Endothelial cell of umbilical vein (primary cell): Measurements from ENCODE around the gene TREML4. TPM values are rescaled to one million over a fixed set of nuclear protein-coding genes. Genes with fewer than 3 reads are reported as not detected.
A peak's percentile ranks its signal among the peaks of the same experiment; 100 is the strongest.

Experiments
- BruUV-seq: library from RNA; stranded (reverse); fragments of 400-500 nt; replicated peaks from 2 replicates; lab custom pipeline; 2021; lab: Mats Ljungman, UMichigan
- CTCF ChIA-PET: fragments of 300-600, 350-600 bp; sonication (Branson Sonifier 250); formaldehyde crosslinking; loops from one replicate; lab custom pipeline; 2021; ENCODE audit warnings: antibody characterized with exemption, inconsistent platforms; lab: Charles Lee
- POLR2A ChIA-PET: fragments of 300-600, 350-600 bp; sonication (Branson Sonifier 250); formaldehyde crosslinking; loops from one replicate; lab custom pipeline; 2021; ENCODE audit warnings: antibody characterized with exemption, inconsistent platforms; lab: Charles Lee
- DNase-seq: peaks from one replicate; pipeline ENCODE4 v3.0.0-alpha.2; 2011; ENCODE audit warnings: low read depth, low spot score
- FAIRE-seq: peaks from 2 replicates; lab custom pipeline; 2011; peaks lifted over from hg19 to GRCh38; lab: Jason Lieb, UNC
- H2AFZ ChIP-seq: 2 replicates; pipeline ENCODE4 v1.6.0; 2012; ENCODE audit warnings: low read depth, low read length, control low read depth, inconsistent platforms
- H3K27ac ChIP-seq: 2 replicates; pipeline ENCODE4 v1.5.1; 2011; ENCODE audit warnings: low read depth, mild to moderate bottlenecking, control low read depth, low read length, moderate library complexity; ENCODE audit not compliant: insufficient read depth
- H3K27me3 ChIP-seq, 2 experiments: 2 replicates each; pipeline versions ENCODE4 v1.6.0 to v1.6.1; 2011; ENCODE audit warnings: low read length in 2 of 2, mixed read lengths in 1 of 2; ENCODE audit not compliant: control insufficient read depth in 2 of 2, insufficient read depth in 2 of 2
- H3K36me3 ChIP-seq, 2 experiments: 2 replicates in 1 of 2; 3 replicates in 1 of 2; pipeline ENCODE4 v1.5.1; 2011; ENCODE audit warnings: low read length in 2 of 2, mild to moderate bottlenecking in 1 of 2, moderate library complexity in 1 of 2; ENCODE audit not compliant: control insufficient read depth in 2 of 2, insufficient read depth in 2 of 2; ENCODE audit errors: extremely low read depth in 1 of 2
- H3K4me1 ChIP-seq: 3 replicates; pipeline ENCODE4 v1.5.1; 2011; ENCODE audit warnings: mild to moderate bottlenecking, low read length; ENCODE audit not compliant: control insufficient read depth, insufficient read depth; ENCODE audit errors: extremely low read depth
- H3K4me2 ChIP-seq: 2 replicates; pipeline ENCODE4 v1.6.1; 2011; ENCODE audit warnings: low read length, control low read depth, mixed read lengths; ENCODE audit not compliant: insufficient read depth
- H3K4me3 ChIP-seq, 3 experiments: fragments of 200-600 bp in 1 of 3; sonication (generic), shearing (Covaris generic) in 1 of 3; replicated peaks in 1 of 3; 2 replicates each; pipeline ENCODE4 v1.5.1; 2011 to 2016; ENCODE audit warnings: control low read depth in 3 of 3, low read length in 3 of 3, mild to moderate bottlenecking in 2 of 3, inconsistent platforms in 1 of 3, low read depth in 1 of 3, moderate library complexity in 1 of 3; ENCODE audit not compliant: insufficient read depth in 1 of 3
- H3K79me2 ChIP-seq: 2 replicates; pipeline ENCODE4 v1.6.0; 2012; ENCODE audit warnings: low read length, inconsistent platforms; ENCODE audit not compliant: control insufficient read depth, insufficient read depth
- H3K9ac ChIP-seq: replicated peaks from 2 replicates; pipeline ENCODE3; 2011; ENCODE audit warnings: low read length, control low read depth; ENCODE audit not compliant: insufficient read depth; ENCODE audit errors: extremely low read depth
- H3K9me1 ChIP-seq: replicated peaks from 3 replicates; pipeline ENCODE4 v1.6.0; 2011; ENCODE audit warnings: mild to moderate bottlenecking, low read length; ENCODE audit not compliant: control insufficient read depth, insufficient read depth; ENCODE audit errors: extremely low read depth
- H3K9me3 ChIP-seq: replicated peaks from 2 replicates; pipeline ENCODE4 v1.5.1; 2012; ENCODE audit warnings: low read length, inconsistent platforms; ENCODE audit not compliant: control insufficient read depth, insufficient read depth
- H4K20me1 ChIP-seq: replicated peaks from 2 replicates; pipeline ENCODE3; 2011; ENCODE audit warnings: mild to moderate bottlenecking, low read length; ENCODE audit not compliant: control insufficient read depth, insufficient read depth; ENCODE audit errors: extremely low read depth
- EZH2 ChIP-seq: IDR thresholded peaks from 2 replicates; pipeline ENCODE4 v1.6.1; 2012; ENCODE audit warnings: borderline replicate concordance, low read depth, mild to moderate bottlenecking, moderate library complexity, low read length, inconsistent platforms; ENCODE audit not compliant: severe bottlenecking
- FOS ChIP-seq: IDR thresholded peaks from 2 replicates; pipeline ENCODE4 v1.6.1; 2011; ENCODE audit warnings: mild to moderate bottlenecking, low read length, moderate library complexity, borderline replicate concordance; ENCODE audit not compliant: insufficient read depth
- JUN ChIP-seq: IDR thresholded peaks from 2 replicates; pipeline ENCODE4 v1.6.1; 2011; ENCODE audit warnings: borderline replicate concordance, low read depth; ENCODE audit not compliant: insufficient read length, insufficient read depth
- MYC ChIP-seq: IDR thresholded peaks from one replicate; pipeline ENCODE4 v1.6.1; 2011; ENCODE audit warnings: mild to moderate bottlenecking, low read depth, low read length
- dilution Hi-C: fragments of 300-500 bp; cut with MboI; formaldehyde crosslinking; loops from one replicate; pipeline ENCODE4 v1.15.0; 2019; ENCODE audit warnings: low sequenced_read_pairs; ENCODE audit not compliant: extremely low pct_ligation_motif_present
- intact Hi-C: fragments of 100-400 bp; cut with micrococcal nuclease; formaldehyde crosslinking; loops from one replicate; pipeline ENCODE4 v1.10.0; 2022
- polyA plus RNA-seq, 4 experiments: library from polyadenylated mRNA; depleted of rRNA in 3 of 4; stranded (reverse) in 3 of 4; unstranded in 1 of 4; fragments of >200 nt; gene quantifications; 2 replicates each; pipeline versions ENCODE4 v1.2.1 to v1.2.3, GENCODE V29; 2011 to 2012; ENCODE audit warnings: missing spikeins in 1 of 4
- total RNA-seq: library from RNA; stranded (reverse); gene quantifications from 2 replicates; pipeline ENCODE4 v1.2.3, GENCODE V29; 2021
- TF ChIP-seq, protein P1 (sequence below), 2 donors: IDR thresholded peaks; 1 replicate in 1 of 2; 2 replicates in 1 of 2; pipeline ENCODE4 v1.5.1; 2011; ENCODE audit warnings: low read length in 2 of 2, mild to moderate bottlenecking in 2 of 2, moderate library complexity in 2 of 2, control low read depth in 1 of 2, inconsistent platforms in 1 of 2, low read depth in 1 of 2; ENCODE audit not compliant: insufficient read depth in 1 of 2; ENCODE audit errors: extremely low read depth in 1 of 2

Gene TREML4
- total and polyA plus RNA-seq, 2 donors (not counting 3 experiments of a cell fraction or from before 2014, with no cell fraction given), result not detected

DNA sequence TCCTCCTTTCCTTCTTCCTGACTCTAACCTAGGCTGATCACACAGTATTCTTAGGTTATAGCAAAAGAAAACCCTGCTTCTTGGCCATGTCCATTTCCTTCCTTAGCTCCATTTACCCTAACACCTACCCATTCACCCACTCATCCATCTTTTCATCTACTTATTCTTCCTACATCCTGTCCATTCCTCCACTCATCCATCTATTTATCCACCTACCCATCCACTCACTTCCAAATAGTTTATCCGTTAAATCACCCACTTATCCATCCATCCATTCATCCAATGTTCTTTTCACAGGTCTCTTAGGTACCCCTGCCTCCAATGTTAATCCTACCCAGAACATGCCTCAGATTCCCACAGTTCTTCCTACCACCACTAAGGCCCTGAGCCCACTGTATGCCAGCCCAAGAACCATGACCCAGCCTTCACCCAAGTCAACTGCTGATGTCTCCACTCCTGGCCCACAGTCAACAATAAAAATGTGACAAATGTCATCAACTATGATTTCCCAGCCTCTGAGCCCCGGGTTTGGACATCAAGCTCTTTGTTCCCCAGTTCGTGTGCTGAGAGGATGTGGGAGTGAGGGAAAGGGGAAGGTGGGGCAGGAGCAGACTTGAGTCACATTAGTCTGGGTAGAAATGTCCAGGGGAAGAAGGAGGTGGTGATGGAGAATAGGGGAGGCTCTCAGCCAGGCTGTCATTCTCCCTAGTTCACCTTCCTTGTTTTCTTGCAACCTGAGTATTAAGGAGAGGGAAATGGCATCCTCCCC is 24.4 kb downstream of the TREML4 start:
- CTCF ChIA-PET, result interaction anchor here (1.2 kb wide), 1 partner anchor 12 kb away, joined by 3 read pairs; no protein-coding TSS in a partner anchor
- TF ChIP-seq EZH2 (no peak), FOS (no peak), JUN (no peak), MYC (no peak)
- TF ChIP-seq, protein P1, sequence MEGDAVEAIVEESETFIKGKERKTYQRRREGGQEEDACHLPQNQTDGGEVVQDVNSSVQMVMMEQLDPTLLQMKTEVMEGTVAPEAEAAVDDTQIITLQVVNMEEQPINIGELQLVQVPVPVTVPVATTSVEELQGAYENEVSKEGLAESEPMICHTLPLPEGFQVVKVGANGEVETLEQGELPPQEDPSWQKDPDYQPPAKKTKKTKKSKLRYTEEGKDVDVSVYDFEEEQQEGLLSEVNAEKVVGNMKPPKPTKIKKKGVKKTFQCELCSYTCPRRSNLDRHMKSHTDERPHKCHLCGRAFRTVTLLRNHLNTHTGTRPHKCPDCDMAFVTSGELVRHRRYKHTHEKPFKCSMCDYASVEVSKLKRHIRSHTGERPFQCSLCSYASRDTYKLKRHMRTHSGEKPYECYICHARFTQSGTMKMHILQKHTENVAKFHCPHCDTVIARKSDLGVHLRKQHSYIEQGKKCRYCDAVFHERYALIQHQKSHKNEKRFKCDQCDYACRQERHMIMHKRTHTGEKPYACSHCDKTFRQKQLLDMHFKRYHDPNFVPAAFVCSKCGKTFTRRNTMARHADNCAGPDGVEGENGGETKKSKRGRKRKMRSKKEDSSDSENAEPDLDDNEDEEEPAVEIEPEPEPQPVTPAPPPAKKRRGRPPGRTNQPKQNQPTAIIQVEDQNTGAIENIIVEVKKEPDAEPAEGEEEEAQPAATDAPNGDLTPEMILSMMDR (IDR thresholded peaks at IDR 0.05; ENCODE audit: extremely low read depth in 1 of 2, insufficient read depth in 1 of 2, low read depth in 1 of 2, low read length in 2 of 2), result no peak

More for the DNA sequence above, 24.4 kb downstream of the TREML4 start:
- Histone ChIP-seq H3K9me1 (no peaks in the 10 kb centered on the region), H3K79me2 (no peaks in the 10 kb centered on the region), H3K4me1 (no peaks in the 10 kb centered on the region), H3K27me3 (peaks cover 0 to 3% of the 10 kb centered on the region in 2 experiments), H3K4me2 (no peak overlapping the region), H3K9ac (no peak overlapping the region), H2AFZ (no peak overlapping the region), H3K4me3 (no peak overlapping the region), H4K20me1 (no peaks in the 10 kb centered on the region), H3K36me3 (no peaks in the 10 kb centered on the region), H3K9me3 (no peaks in the 10 kb centered on the region), H3K27ac (no peak overlapping the region)
- intact Hi-C loops (no loop called here), dilution Hi-C loops (no loop called here)
- POLR2A ChIA-PET, result no interaction called here
- FAIRE-seq, result peak; percentile 8
- no TSS peak for BruUV-seq
- DNase-seq, result no peak
